ENCODE measurements around the gene EFNA2. TPM values are rescaled to one million over a fixed set of nuclear protein-coding genes. Genes with fewer than 3 reads are reported as not detected.

EFNA2 gene
- total RNA-seq, 1 experiment from 2014 or later: 14.3 TPM

DNA sequence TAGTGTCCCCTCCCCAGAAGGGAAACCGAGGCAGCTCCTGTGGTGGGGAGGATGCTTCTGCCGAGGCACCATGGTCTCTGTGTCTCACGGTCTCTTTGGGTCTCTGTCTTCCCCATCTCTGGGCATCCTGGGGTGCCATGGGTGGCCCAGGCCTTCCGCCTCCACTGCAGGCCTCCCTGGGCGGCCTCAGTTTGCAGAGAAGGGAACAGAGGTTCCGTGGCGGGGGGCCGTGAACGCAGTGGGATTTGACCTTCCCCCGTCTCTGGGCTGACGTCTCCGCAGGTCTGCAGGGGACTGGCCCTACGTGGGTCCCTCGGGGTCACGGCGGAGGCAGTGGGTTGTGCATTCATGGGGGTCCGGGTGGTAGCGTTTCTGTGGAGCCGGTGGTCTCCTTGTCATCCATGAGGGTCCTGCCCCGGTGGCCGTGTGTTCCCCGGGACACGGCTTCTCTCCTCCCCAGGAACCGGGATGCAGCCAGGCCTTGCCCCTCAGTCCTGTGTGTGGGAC is 4.6 kb downstream of the EFNA2 start:
- Histone ChIP-seq H3K9me3 (ENCODE audit: control insufficient read depth, low read depth, low read length) (no peaks in the 10 kb centered on the region), H3K27me3 (ENCODE audit: insufficient read depth, low read length) (no peaks in the 10 kb centered on the region), H4K8ac (replicated peaks; ENCODE audit: insufficient read length, low read depth, low read length) (no peak overlapping the region), H2BK15ac (ENCODE audit: low read depth, low read length) (no peak overlapping the region), H4K5ac (ENCODE audit: insufficient read length, low read depth, low read length) (no peak overlapping the region), H2BK12ac (ENCODE audit: insufficient read length, low read depth, low read length) (no peak overlapping the region), H4K91ac (ENCODE audit: insufficient read length, low read depth, low read length) (no peak overlapping the region), H3K9ac (ENCODE audit: extremely low read depth, insufficient read length, low read length) (no peak overlapping the region), H3T11ph (ENCODE audit: low read length) (no peak overlapping the region), H3K23me2 (ENCODE audit: insufficient read length, low read depth, low read length, poor library complexity, severe bottlenecking) (peaks cover 4% of the 10 kb centered on the region), H3K79me2 (ENCODE audit: insufficient read depth, low read length) (peaks cover 2% of the 10 kb centered on the region; the same call in 1 of the 2 replicates), H2AK5ac (ENCODE audit: insufficient read length, low read length) (no peak overlapping the region), H3K56ac (ENCODE audit: insufficient read length, low read depth, low read length) (no peak overlapping the region), H3K4ac (ENCODE audit: low read depth, low read length) (no peak overlapping the region), H2BK120ac (ENCODE audit: low read depth, low read length, poor library complexity, severe bottlenecking) (no peak overlapping the region), H3K27ac (ENCODE audit: insufficient read length, low read depth, low read length) (no peak overlapping the region), H2BK20ac (ENCODE audit: low read depth, low read length, poor library complexity, severe bottlenecking) (no peak overlapping the region), H3K14ac (ENCODE audit: insufficient read depth, low read length) (no peak overlapping the region), H3K18ac (ENCODE audit: insufficient read length, low read depth, low read length) (no peak overlapping the region), H4K20me1 (ENCODE audit: control insufficient read depth, insufficient read depth, insufficient read length) (no peaks in the 10 kb centered on the region), H3K4me1 (ENCODE audit: insufficient read depth, low read length) (no peaks in the 10 kb centered on the region), H3K23ac (ENCODE audit: insufficient read length, low read depth, low read length) (no peak overlapping the region), H3K4me2 (ENCODE audit: insufficient read depth, insufficient read length, low read length) (no peak overlapping the region), H2BK5ac (ENCODE audit: insufficient read length, low read length) (no peak overlapping the region), H3K79me1 (ENCODE audit: insufficient read depth, low read depth, low read length, poor library complexity, severe bottlenecking) (no peaks in the 10 kb centered on the region), H2AFZ (ENCODE audit: low read length) (no peak overlapping the region)
- no peak overlapping the region for H3K27ac Mint-ChIP-seq
- no peak for DNase-seq
- H3K36me3 Mint-ChIP-seq (ENCODE audit: insufficient read depth in 1 of 3, low read depth in 3 of 3): no peaks in the 10 kb centered on the region
- WGBS (ENCODE audit: extremely low coverage, insufficient read length, low lambda C conversion rate): no CpG with 5 or more reads among the region's 24 CpGs
- H3K9me3 Mint-ChIP-seq: no peaks in the 10 kb centered on the region
- TF ChIP-seq, protein P1, sequence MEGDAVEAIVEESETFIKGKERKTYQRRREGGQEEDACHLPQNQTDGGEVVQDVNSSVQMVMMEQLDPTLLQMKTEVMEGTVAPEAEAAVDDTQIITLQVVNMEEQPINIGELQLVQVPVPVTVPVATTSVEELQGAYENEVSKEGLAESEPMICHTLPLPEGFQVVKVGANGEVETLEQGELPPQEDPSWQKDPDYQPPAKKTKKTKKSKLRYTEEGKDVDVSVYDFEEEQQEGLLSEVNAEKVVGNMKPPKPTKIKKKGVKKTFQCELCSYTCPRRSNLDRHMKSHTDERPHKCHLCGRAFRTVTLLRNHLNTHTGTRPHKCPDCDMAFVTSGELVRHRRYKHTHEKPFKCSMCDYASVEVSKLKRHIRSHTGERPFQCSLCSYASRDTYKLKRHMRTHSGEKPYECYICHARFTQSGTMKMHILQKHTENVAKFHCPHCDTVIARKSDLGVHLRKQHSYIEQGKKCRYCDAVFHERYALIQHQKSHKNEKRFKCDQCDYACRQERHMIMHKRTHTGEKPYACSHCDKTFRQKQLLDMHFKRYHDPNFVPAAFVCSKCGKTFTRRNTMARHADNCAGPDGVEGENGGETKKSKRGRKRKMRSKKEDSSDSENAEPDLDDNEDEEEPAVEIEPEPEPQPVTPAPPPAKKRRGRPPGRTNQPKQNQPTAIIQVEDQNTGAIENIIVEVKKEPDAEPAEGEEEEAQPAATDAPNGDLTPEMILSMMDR (conservative IDR thresholded peaks at IDR 0.05): no peak
- peaks cover 0 to 18% of the 10 kb centered on the region in 2 experiments; a peak in 2 of 4 replicates for H3K4me1 Mint-ChIP-seq
- H3K27me3 Mint-ChIP-seq (ENCODE audit: low read depth): peaks cover 14% of the 10 kb centered on the region
- no peak overlapping the region for H3K4me3 Mint-ChIP-seq
